GM19452 (cell line): ENCODE measurements around the gene SRCIN1.
"Not testable (repeated sequence)": the region's sequence is repeated elsewhere in the genome, so short reads cannot be mapped to it uniquely, and the experiment has no call there.

Experiments
- ATAC-seq: cut with Tn5 transposase; IDR thresholded peaks from one replicate; pipeline ENCODE4 v1.9.1; 2021; ENCODE audit not compliant: unreplicated experiment

Gene SRCIN1

GRCh38 chr17:38511150-38512108 lies 94.3 kb downstream of the SRCIN1 start:
- ATAC-seq = no peak

GRCh38 chr17:38510421-38511149 lies 95.2 kb downstream of the SRCIN1 start:
- no peak for ATAC-seq

DNA sequence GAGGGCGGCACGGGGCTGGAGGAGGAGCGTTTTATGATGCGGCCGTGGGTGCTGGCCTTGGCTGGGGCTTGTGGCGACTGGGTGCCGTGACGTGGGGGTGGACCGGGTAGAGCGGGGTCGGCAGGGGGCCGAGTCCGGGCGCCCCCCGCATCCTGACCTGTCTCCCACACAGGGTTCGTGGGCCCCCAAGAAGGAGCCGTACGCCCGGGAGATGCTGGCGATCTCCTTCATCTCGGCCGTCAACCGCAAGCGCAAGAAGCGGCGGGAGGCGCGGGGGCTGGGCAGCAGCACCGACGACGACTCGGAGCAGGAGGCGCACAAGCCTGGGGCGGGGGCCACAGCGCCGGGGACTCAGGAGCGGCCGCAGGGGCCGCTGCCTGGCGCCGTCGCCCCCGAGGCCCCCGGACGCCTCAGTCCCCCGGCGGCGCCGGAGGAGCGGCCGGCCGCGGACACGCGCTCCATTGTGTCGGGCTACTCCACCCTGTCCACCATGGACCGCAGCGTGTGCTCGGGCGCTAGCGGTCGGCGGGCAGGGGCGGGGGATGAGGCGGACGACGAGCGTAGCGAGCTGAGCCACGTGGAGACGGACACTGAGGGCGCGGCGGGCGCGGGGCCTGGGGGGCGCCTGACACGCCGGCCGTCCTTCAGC lies 95.9 kb downstream of the SRCIN1 start:
- ATAC-seq = no peak

DNA sequence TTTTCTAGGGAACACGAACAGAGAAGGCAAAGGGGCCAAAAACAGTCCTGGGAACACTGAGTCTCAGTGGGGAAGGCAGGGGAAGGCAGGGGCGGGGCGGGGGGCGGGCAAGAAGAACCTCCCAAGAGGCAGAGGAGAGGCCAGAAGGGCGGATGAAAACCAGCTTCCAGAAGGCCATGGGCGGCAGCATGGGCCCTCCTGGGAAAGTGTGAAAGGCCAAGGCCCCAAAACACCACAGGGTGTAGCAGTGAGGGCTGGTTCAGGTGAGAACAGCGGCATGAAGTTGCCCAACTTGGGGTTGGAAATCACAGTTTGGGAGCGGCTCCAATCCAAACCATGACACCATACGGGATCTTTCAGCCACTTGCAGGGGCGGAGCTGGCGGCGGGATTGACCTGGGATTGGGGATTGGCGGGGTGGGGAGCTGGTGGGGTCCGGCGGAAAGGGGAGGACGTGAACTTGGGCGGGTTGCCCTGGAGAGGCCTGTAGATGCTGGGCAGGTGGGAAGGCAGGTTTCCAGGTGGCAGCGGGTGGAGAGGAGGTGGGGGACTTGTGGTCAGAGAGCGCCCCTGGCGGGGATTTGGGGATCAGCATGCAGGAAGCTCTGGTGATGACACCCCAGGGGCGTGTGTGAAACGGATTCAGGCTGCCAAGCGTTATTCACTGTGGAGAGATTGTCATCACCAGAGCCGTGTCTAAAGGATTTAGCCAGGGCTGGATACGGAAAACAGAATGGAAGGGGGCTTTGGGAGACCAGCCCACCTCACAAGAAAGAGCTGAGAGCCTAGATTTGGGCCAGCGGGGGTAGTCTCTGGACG lies 96.6 kb downstream of the SRCIN1 start:
- ATAC-seq = no peak

DNA sequence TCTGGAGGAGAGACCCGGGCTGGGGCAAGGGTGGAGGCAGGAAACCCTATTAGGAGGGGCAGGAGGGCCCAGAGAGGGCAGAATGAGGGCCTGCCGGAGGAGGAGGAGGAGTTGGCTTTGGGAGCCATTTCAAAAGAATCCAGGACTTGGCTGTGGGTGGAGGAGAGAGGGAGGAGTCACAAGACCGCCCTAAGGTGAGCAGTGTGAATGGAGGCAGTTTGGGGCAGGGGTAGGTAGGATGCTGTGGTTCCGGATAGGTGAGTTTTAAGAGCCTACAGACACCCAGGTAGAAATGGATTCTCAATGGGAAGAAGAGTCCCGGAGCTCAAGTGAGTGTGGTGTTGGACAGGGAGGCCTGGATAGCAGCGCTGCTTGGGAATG lies 97.2 kb downstream of the SRCIN1 start:
- ATAC-seq = no peak

DNA sequence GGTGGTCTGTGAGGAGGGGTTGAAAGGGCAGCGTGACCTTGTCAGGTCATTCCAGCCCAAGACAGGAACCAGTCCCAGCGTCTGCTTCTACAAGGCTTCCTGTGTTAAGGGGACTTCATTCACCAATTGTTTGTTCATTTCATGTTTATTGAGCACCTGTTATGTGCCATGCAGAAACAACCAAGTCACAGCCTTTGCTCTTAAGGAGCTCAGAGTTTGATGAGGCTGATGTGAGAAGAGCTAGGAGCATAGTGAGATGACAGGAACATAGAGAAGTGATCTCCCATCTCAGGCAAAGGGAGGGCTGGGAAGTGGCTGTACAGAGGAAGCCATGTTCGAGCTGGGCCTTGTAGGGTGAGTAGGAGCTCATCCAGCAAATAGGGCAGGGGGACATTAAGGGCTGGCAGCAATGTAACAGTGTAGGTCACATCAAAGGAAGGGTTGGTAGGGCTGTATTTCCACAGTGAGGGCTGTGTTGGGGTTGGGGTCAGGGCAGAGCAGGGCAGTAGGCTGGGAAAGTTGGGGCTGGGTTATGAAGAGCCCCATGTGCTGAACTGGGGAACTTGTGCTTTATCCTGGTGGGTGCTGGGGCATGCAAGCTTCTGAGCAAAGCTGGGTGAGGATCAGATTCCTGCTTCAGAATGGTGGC lies 97.7 kb downstream of the SRCIN1 start:
- no peak for ATAC-seq

GRCh38 chr17:38507436-38507835 lies 98.3 kb downstream of the SRCIN1 start:
- ATAC-seq = no peak

DNA sequence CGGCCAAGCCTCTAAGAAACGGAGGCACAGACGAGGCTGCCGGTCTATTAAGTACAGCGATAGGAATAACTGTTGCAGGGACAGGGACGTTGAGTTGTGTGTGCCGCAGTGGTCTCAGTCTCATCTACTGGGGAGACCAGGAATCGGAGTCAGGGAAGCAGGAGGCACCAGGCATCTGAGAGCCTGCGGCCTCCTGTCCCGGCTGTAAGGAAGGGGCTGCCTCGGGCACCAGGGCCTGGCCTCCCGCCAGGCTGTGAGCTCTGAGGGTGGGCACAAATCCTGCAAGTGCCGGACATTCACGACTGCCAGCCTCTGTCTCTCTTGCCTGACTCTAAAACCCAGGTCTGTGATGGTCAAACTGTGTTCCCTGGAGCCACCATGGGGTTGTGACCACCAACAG lies 101.5 kb downstream of the SRCIN1 start:
- ATAC-seq = no peak

GRCh38 chr17:38503286-38503913 lies 102.4 kb downstream of the SRCIN1 start:
- ATAC-seq = not testable (repeated sequence)

DNA sequence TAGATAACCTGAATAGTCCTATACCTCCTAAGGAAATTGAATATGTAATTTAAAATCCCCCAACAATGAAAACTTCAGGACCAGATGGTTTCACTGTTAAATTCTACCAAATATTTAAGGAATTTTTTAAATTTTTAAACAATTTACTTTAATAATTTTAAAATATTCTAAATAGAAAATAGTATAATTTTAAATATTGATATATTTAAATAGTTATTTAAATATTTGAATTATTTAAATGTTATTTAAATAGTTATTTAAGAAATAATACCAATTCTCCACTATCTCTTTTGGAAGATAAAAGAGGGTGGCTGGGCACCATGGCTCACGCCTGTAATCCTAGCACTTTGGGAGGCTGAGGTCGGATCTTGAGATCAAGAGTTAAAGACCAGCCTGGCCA lies 104.0 kb downstream of the SRCIN1 start:
- ATAC-seq = not testable (repeated sequence)

- ATAC-seq = not testable (repeated sequence)
These were observed 106.5 kb downstream of the SRCIN1 start for GRCh38 chr17:38499230-38499629.

GRCh38 chr17:38498353-38498752 lies 107.4 kb downstream of the SRCIN1 start:
- no peak for ATAC-seq

DNA sequence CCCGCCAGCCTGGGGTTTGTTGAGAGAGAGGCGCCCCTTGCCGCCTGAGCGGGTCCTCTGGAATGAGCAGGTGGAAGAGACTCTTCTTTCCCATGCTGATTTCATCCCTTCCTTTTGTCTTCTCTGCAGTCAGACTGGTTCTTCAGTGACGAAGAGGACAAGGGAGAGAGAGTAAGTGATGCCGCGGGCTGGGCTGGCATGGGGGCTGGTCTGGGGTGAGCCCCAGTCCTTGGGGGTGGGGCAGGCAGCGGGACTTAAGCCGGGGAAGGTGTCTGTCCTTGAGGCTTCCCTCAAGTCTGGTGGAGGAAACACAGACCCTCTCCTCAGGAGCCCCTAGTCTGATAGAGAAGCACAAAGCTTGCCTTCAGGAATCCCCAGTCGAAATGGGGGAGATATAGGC lies 108.1 kb downstream of the SRCIN1 start:
- ATAC-seq = not testable (repeated sequence)

GRCh38 chr17:38494152-38494551 lies 111.6 kb downstream of the SRCIN1 start:
- ATAC-seq = not testable (repeated sequence)

GRCh38 chr17:38492067-38493040 lies 113.4 kb downstream of the SRCIN1 start:
- not testable (repeated sequence) for ATAC-seq

DNA sequence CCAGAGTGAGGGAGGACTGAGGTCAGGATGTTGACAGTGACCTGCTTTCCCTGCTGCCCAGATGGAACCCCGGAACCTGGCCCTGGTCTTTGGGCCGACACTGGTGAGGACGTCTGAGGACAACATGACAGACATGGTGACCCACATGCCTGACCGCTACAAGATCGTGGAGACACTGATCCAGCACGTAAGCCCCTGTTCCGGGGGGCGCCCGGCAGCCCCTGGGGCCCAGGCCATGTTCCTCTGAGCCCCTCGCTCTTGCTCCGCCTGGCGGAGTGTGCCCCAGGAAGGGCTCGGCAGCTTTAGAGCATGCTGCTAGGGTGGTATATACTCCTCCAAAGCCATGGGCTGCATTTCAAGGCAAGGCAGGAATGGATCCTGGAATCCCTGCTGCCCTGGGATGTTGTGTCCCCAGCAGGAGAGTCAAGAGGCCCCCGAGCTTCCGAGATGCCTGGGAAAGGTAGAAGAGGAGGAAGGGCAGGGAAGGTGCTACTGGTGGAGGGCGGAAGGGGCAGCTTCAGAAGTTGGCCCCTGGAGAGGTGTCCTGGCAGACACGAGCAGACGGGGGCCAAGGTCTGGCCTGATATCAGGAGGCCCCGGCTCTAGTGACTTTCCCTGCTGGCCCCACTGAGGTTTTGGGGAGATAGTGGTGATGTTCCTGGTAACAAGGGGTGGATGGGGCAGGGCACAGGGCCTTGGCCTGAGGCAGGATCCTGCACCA lies 114.2 kb downstream of the SRCIN1 start:
- ATAC-seq = not testable (repeated sequence)

DNA sequence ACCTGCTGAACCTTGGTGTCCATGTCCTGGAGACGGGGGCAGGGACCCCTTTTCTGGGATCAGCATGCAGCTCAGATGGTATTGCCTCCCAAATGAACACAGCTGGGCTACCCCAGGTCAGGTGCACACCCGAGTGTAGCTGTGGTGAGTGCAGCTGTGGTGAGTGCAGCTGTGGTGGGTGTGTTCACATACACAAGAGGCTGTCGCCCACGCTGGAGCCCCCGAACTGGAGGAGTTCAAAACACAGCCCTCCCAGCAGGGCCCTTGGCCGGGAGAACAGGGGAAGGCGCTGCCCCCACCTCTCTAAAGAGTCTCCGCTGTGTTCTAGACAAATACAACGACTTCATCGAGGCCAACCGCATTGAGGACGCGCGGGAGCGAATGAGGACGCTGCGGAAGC lies 116.0 kb downstream of the SRCIN1 start:
- not testable (repeated sequence) for ATAC-seq
